Ovary (tissue), 9 donors: ENCODE results near the gene IL22RA2. TPM values are rescaled to one million over a fixed set of nuclear protein-coding genes. Genes with fewer than 3 reads are reported as not detected.
A peak's percentile ranks its signal among the peaks of the same experiment; 100 is the strongest.
"Not testable (repeated sequence)": the region's sequence is repeated elsewhere in the genome, so short reads cannot be mapped to it uniquely, and the experiment has no call there.

Source experiments
- DNase-seq, 5 donors: peaks; one replicate each; pipeline ENCODE4 v3.0.0-alpha.2; 2019 to 2020
- H3K27ac ChIP-seq, 2 donors: fragments of 200-600 bp; one replicate each; pipeline versions ENCODE4 v1.5.1 to v1.8.0; 2019 to 2022
- H3K27me3 ChIP-seq: fragments of 200-600 bp; one replicate; pipeline ENCODE4 v1.8.0; 2022
- H3K36me3 ChIP-seq: fragments of 200-600 bp; sonication (generic); one replicate; pipeline ENCODE4 v1.5.1; 2019
- H3K4me1 ChIP-seq: one replicate; pipeline ENCODE4 v1.8.1; 2013; ENCODE audit warnings: mild to moderate bottlenecking, moderate library complexity; ENCODE audit not compliant: insufficient read depth
- H3K4me3 ChIP-seq: fragments of 200-600 bp; sonication (generic); one replicate; pipeline ENCODE4 v1.5.1; 2017
- H3K9me3 ChIP-seq, 2 donors: fragments of 200-600 bp in 1 of 2; sonication (generic) in 1 of 2; one replicate each; pipeline versions ENCODE4 v1.5.1 to v1.8.1; 2013 to 2019; ENCODE audit warnings: mild to moderate bottlenecking in 1 of 2, moderate library complexity in 1 of 2
- EP300 ChIP-seq: sonication (generic); formaldehyde crosslinking; IDR thresholded peaks from one replicate; pipeline ENCODE4 v1.6.1; 2017; ENCODE audit warnings: antibody characterized with exemption
- POLR2A ChIP-seq: fragments of 450-650 bp; IDR thresholded peaks from one replicate; pipeline ENCODE4 v1.6.1; 2017; ENCODE audit warnings: antibody characterized with exemption, mild to moderate bottlenecking, moderate library complexity
- WGBS, 3 donors: extraction: QIAGEN DNeasy Blood & Tissue Kit in 1 of 3; methylation state at CpG; one replicate each; pipeline versions ENCODE4 v1.1.5 to v1.1.7; 2013 to 2017; 5-methylcytosine and 5-hydroxymethylcytosine counted together
- intact Hi-C, 4 donors: fragments of 100-400 bp; cut with DNase I; formaldehyde crosslinking; loops; one replicate each; pipeline versions ENCODE4 v1.11.0 to v1.15.1; 2022 to 2023
- polyA plus RNA-seq, 2 donors: library from polyadenylated mRNA; stranded (reverse); fragments of 200-250 nt in 1 of 2; fragments of 350-450 nt in 1 of 2; fragmentation: Illumina TruSeq in 1 of 2; extraction: RNeasy Lipid Tissue Mini Kit (QIAGEN cat#74804) in 1 of 2; gene quantifications; one replicate each; pipeline ENCODE4 v1.2.3, GENCODE V29; 2013 to 2014
- total RNA-seq, 7 donors: library from RNA; depleted of rRNA in 2 of 7; stranded (reverse); fragments of >200 nt in 2 of 7; fragmentation: NEBNext Ultra II Directional in 3 of 7; extraction: Animal tissue kit (Norgen Biotek cat#: 25700) in 3 of 7; gene quantifications; one replicate each; pipeline versions ENCODE4 v1.1.0 to v1.2.4, GENCODE V29; 2016 to 2023
- TF ChIP-seq, protein P1 (sequence below), 3 donors: fragments of 450-650 bp in 2 of 3; fragments of 200-600 bp in 1 of 3; IDR thresholded peaks; one replicate each; pipeline versions ENCODE4 v1.5.1 to v1.8.0; 2016 to 2022; ENCODE audit warnings: antibody characterized with exemption in 3 of 3, mild to moderate bottlenecking in 1 of 3
- donor health status: DM: no; HTN: no; CAD: no; lungs with moderate emphysema.
- donor health status: DM: no; HTN: no; CAD: no.
- donor health status: Bipolar disorder and iron deficiency.
- donor health status: DM: yes; HTN: yes; CAD: no.
- donor health status: DM: no; HTN: no; CAD: no.
- donor health status: DM: yes; HTN: yes; CAD: no.

Gene IL22RA2
- total and polyA plus RNA-seq, 9 donors: not detected

DNA sequence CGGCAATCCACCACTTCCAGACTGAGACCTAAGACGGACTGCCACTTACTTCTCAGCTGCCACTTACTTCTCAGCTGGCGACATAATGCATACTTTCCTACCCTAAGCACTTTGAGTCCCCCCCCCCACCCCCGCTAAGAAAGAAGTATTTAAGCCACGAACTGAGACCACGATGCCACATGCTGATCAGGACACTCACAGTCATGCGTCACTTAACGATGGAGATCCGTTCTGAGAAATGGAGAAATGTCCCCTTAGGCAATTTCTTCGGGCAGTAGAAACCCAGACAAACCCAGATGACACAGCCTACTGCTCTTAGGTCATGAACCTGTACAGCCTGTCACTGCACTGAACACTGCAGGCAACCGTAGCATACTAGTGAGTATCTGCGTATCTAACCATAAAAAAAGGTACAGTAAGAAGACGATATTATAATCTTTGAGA is 45.1 kb upstream of the IL22RA2 start:
- intact Hi-C loops: no loop called here
- no peaks in the 10 kb centered on the region for H3K27me3 ChIP-seq
- H3K27ac ChIP-seq: peak overlapping the region; percentile 89 to 95
- H3K9me3 ChIP-seq: no peaks in the 10 kb centered on the region
- H3K36me3 ChIP-seq: no peaks in the 10 kb centered on the region
- TF ChIP-seq POLR2A: no peak
- TF ChIP-seq, protein P1, sequence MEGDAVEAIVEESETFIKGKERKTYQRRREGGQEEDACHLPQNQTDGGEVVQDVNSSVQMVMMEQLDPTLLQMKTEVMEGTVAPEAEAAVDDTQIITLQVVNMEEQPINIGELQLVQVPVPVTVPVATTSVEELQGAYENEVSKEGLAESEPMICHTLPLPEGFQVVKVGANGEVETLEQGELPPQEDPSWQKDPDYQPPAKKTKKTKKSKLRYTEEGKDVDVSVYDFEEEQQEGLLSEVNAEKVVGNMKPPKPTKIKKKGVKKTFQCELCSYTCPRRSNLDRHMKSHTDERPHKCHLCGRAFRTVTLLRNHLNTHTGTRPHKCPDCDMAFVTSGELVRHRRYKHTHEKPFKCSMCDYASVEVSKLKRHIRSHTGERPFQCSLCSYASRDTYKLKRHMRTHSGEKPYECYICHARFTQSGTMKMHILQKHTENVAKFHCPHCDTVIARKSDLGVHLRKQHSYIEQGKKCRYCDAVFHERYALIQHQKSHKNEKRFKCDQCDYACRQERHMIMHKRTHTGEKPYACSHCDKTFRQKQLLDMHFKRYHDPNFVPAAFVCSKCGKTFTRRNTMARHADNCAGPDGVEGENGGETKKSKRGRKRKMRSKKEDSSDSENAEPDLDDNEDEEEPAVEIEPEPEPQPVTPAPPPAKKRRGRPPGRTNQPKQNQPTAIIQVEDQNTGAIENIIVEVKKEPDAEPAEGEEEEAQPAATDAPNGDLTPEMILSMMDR (IDR thresholded peaks at IDR 0.05): no peak
- TF ChIP-seq EP300: no peak
- peak in 1 of 5 donors; percentile 49 for DNase-seq
- H3K4me1 ChIP-seq: peaks cover 14% of the 10 kb centered on the region
- 0 to 1% (median 0%) methylated on average over 13 of the region's 13 CpGs for WGBS, 3 donors
- peak overlapping the region; percentile 98 for H3K4me3 ChIP-seq

DNA sequence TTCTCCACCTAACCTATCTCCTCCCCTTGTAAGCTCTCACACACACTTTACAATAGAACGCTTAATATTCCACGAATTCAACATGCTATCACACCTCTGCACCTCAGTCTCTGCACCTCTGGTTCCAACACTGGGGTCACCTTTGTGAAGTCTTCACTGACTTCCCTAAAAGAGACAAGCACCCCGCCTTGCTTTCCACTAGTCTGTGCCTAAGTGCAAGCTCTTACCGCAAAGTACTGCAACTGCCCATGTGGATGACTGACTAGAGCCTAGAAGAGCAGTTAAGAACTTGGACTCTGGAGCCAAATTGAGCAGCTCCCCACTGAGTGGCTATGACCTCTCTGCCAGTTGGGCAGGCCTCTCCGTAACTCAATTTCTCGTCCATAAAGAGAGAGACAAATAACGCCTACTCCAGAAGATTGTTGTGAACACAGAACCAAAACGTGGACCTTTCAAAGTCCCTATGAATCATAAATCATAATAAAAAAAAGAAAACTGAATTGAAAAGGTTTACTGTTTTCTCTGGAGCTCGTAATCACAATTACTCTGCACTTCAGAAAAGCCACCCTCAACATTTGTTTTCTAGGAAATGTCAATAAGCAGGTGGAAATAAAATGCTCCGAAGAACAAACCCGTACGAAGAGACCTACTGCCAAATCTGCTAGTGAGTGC is 44.5 kb upstream of the IL22RA2 start:
- H3K36me3 ChIP-seq: no peaks in the 10 kb centered on the region
- DNase-seq: no peak
- no peaks in the 10 kb centered on the region for H3K9me3 ChIP-seq
- peak overlapping the region; percentile 89 to 95 for H3K27ac ChIP-seq
- TF ChIP-seq EP300: no peak
- no peak for TF ChIP-seq POLR2A
- TF ChIP-seq, protein P1 (IDR thresholded peaks at IDR 0.05): no peak
- no peaks in the 10 kb centered on the region for H3K27me3 ChIP-seq
- peak overlapping the region; percentile 98 for H3K4me3 ChIP-seq
- intact Hi-C loops: no loop called here
- 23 to 25% (median 23%) methylated on average over 12 of the region's 12 CpGs for WGBS, 3 donors
- H3K4me1 ChIP-seq: peaks cover 14% of the 10 kb centered on the region

DNA sequence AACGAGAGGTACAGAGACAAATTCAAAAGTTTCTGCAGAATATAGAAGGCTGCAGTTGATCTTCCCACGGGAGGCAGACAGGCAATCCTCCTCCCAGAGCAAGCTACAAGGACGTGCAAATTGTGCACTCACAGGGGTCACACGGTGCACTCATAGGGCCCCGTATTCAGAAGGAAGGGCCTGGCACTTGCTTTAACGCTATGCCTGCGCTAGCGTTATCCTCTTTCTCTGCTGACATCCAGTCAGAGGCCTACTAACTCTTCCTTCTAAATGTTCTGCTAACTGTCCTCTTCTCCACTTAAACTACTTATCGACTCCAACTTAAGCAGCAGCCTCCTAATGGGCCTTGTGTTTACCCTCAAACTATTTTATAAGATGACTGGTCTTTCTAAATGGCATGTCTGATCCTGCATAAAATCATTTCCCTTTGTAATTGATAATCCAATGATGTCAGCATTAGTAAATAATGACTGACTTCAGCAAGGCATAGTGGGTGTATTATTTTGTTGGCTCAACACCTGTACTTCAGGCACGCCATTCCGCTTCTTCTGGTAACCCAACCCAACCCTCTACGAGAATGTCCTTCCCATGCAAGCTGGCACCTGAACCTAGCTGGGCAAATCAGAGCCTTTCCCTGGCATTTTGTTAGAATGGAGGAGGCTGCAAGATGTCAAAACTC is 43.6 kb upstream of the IL22RA2 start:
- no peaks in the 10 kb centered on the region for H3K27me3 ChIP-seq
- H3K27ac ChIP-seq: peak overlapping the region in 1 of 2 donors; percentile 95
- peaks cover 14% of the 10 kb centered on the region for H3K4me1 ChIP-seq
- DNase-seq: no peak
- no peaks in the 10 kb centered on the region for H3K36me3 ChIP-seq
- peak overlapping the region; percentile 98 for H3K4me3 ChIP-seq
- TF ChIP-seq POLR2A (no peak), EP300 (no peak)
- TF ChIP-seq, protein P1 (IDR thresholded peaks at IDR 0.05): no peak
- intact Hi-C loops: no loop called here
- H3K9me3 ChIP-seq: no peaks in the 10 kb centered on the region
- WGBS, 3 donors: 61 to 63% (median 62%) methylated on average over 12 of the region's 12 CpGs

GRCh38 chr6:137216106-137216505 is 42.7 kb upstream of the IL22RA2 start:
- intact Hi-C loops: no loop called here
- no peak for DNase-seq
- no peaks in the 10 kb centered on the region for H3K27me3 ChIP-seq
- no peak for TF ChIP-seq EP300
- TF ChIP-seq POLR2A: no peak
- TF ChIP-seq, protein P1 (IDR thresholded peaks at IDR 0.05): no peak
- H3K4me1 ChIP-seq: peaks cover 16% of the 10 kb centered on the region
- H3K27ac ChIP-seq: no peak overlapping the region
- peak overlapping the region; percentile 98 for H3K4me3 ChIP-seq
- H3K36me3 ChIP-seq: no peaks in the 10 kb centered on the region
- no peaks in the 10 kb centered on the region for H3K9me3 ChIP-seq

- H3K27me3 ChIP-seq, H3K4me3 ChIP-seq, H3K9me3 ChIP-seq, H3K36me3 ChIP-seq, H3K27ac ChIP-seq, DNase-seq, intact Hi-C loops: not testable (repeated sequence)
- 82 to 91% (median 87%) methylated on average over 3 of the region's 3 CpGs for WGBS, 3 donors
- H3K4me1 ChIP-seq: peaks cover 18% of the 10 kb centered on the region
Measured at GRCh38 chr6:137215630-137216029, 42.2 kb upstream of the IL22RA2 start.
